ENCODE measurements around the gene ACY1. TPM values are rescaled to one million over a fixed set of nuclear protein-coding genes. Genes with fewer than 3 reads are reported as not detected.

The ACY1 gene
- total and polyA plus RNA-seq, 2 of the 13 experiments (the other 11 are each of a cell fraction or from before 2014, with no cell fraction given), result 113 to 162 TPM

DNA sequence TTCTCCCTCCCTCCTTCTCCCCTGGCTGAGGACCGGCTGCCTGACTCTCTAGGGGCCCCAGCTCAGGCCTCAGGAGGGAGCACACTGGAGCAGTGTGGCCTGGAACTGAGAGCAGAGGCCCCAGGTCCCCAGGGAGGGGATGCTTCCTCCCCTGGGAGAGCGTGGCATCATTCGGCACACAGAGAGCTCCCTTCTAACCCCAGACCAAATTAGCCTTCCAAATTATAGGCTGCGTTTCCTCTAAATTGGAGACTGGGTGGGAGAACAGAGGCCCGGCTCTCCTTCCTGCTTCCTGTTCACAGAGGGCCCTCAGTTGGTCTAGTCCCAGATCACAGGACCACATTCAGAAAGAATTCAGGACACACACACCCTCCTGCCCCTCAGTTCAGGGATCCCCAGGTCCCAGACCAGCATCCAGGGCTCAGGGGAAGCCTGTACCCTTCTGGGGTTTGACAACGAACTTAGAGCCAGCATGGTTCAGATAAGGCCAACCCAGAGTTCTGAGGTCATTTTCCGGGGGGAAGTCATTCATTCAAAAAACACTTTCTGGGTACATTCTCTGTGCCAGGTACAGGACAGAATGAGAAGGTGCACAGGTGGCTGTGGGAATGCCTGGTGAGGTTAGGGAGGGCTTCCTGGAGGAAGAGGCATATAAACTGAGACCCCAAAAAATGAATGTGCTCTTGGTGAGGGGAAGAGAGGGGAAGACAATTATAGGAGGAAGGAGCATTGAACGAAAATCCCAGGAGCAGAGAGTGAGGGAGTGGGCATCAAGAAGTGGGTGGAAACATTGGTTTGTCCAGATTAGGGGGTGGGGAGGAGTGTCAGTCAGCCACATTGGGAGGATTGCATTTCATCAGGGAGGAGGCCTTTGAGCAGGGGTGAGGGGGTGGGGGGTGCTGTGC lies 40.8 kb downstream of the ACY1 start (continued):
- TF ChIP-seq, protein P1, sequence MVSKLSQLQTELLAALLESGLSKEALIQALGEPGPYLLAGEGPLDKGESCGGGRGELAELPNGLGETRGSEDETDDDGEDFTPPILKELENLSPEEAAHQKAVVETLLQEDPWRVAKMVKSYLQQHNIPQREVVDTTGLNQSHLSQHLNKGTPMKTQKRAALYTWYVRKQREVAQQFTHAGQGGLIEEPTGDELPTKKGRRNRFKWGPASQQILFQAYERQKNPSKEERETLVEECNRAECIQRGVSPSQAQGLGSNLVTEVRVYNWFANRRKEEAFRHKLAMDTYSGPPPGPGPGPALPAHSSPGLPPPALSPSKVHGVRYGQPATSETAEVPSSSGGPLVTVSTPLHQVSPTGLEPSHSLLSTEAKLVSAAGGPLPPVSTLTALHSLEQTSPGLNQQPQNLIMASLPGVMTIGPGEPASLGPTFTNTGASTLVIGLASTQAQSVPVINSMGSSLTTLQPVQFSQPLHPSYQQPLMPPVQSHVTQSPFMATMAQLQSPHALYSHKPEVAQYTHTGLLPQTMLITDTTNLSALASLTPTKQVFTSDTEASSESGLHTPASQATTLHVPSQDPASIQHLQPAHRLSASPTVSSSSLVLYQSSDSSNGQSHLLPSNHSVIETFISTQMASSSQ (IDR thresholded peaks at IDR 0.05; ENCODE audit: low read depth), result no peak
- TF ChIP-seq, protein P1 (CRISPR knock-in tag; IDR thresholded peaks at IDR 0.05; ENCODE audit: borderline replicate concordance), result no peak
- TF ChIP-seq RARA (CRISPR knock-in tag; IDR thresholded peaks at IDR 0.05), result no peak
- no peak for TF ChIP-seq POLR2AphosphoS5 (IDR thresholded peaks at IDR 0.05; ENCODE audit: low read depth, low read length)

DNA sequence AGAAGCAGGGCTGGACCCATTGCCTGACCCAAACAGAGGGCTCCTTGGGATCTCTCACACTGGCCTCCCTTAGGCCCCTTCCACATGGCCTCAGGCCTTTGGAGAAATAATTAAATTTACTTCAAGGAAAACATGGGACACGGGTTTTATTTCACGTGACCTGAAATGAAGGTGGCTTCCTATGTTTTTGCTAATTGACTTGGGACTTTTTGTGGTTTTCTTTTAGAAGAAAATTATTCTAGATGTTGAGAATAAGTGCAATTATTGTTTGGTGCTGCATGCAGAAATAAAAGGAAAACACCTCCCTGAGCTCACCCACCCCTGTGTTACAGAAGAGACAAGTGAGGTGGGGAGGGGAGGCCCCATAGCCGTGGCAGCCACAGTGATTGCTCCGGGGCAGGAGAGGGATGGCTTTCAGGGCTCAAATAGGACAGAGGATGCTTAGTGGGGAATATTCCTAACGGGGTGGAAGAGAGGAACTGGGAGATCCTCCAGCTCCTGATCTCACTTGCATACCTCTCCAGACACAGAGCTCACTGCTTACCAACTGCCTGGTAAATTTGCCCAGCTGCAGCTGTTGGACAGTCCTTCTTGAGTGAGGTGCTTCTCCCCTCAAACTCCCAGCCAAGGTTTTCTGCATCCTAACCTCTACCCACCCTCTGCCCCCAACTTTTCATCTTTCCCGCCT lies 41.6 kb downstream of the ACY1 start:
- Histone ChIP-seq H3K79me2 (ENCODE audit: insufficient read depth, low read length) (no peaks in the 10 kb centered on the region), H4K20me1 (ENCODE audit: insufficient read depth, low read length) (no peaks in the 10 kb centered on the region), H3K4me1 (ENCODE audit: insufficient read depth, low read length) (peaks cover 52% of the 10 kb centered on the region), H3K4me3 (replicated peaks in 1 of 3; ENCODE audit: insufficient read depth in 1 of 3, low read depth in 2 of 3, low read length in 3 of 3) (no peak overlapping the region), H2AFZ (ENCODE audit: low read length) (no peak overlapping the region), H3K36me3 (replicated peaks in 1 of 2; ENCODE audit: control insufficient read depth in 1 of 2, insufficient read depth in 2 of 2, low read length in 2 of 2) (no peaks in the 10 kb centered on the region), H3K27ac (ENCODE audit: extremely low read length, insufficient read depth, low read length) (no peak overlapping the region), H3K4me2 (ENCODE audit: low read depth, low read length) (no peak overlapping the region), H3K9ac (ENCODE audit: insufficient read depth, low read depth, low read length) (no peak overlapping the region), H3K9me3 (ENCODE audit: low read length) (no peaks in the 10 kb centered on the region), H3K27me3 (ENCODE audit: control insufficient read depth in 1 of 2, insufficient read depth in 2 of 2, low read length in 2 of 2) (peaks cover 1 to 42% of the 10 kb centered on the region in 2 experiments; a peak in 4 of 5 replicates)
- no TSS peak for BruUV-seq (replicated peaks)
- ChIA-PET POLR2A (no interaction called here), CTCF (ENCODE audit: low intra/inter-chr PET ratio, low total read pairs) (no interaction called here)
- no peak for FAIRE-seq
- no peak for ATAC-seq
- 44% methylated on average over 6 of the region's 6 CpGs for WGBS (ENCODE audit: low lambda C conversion rate)
- DNase-seq (ENCODE audit: low spot score), result no peak
- TF ChIP-seq SMARCC2 (IDR thresholded peaks at IDR 0.05), result no peak
- TF ChIP-seq ZNF136 (CRISPR knock-in tag; IDR thresholded peaks at IDR 0.05; ENCODE audit: low read depth), result no peak
- TF ChIP-seq NFE2 (CRISPR knock-in tag; IDR thresholded peaks at IDR 0.05), result no peak
- no peak for TF ChIP-seq ZFP36L1 (CRISPR knock-in tag; IDR thresholded peaks at IDR 0.05)
- no peak for TF ChIP-seq NAIF1 (CRISPR knock-in tag; IDR thresholded peaks at IDR 0.05; ENCODE audit: borderline replicate concordance)
- no peak for TF ChIP-seq SMARCE1 (IDR thresholded peaks at IDR 0.05; ENCODE audit: borderline replicate concordance)
- TF ChIP-seq ZFY (CRISPR knock-in tag; IDR thresholded peaks at IDR 0.05), result no peak
- TF ChIP-seq ZSCAN29 (CRISPR knock-in tag; conservative IDR thresholded peaks at IDR 0.05), result no peak
- TF ChIP-seq, protein P2, sequence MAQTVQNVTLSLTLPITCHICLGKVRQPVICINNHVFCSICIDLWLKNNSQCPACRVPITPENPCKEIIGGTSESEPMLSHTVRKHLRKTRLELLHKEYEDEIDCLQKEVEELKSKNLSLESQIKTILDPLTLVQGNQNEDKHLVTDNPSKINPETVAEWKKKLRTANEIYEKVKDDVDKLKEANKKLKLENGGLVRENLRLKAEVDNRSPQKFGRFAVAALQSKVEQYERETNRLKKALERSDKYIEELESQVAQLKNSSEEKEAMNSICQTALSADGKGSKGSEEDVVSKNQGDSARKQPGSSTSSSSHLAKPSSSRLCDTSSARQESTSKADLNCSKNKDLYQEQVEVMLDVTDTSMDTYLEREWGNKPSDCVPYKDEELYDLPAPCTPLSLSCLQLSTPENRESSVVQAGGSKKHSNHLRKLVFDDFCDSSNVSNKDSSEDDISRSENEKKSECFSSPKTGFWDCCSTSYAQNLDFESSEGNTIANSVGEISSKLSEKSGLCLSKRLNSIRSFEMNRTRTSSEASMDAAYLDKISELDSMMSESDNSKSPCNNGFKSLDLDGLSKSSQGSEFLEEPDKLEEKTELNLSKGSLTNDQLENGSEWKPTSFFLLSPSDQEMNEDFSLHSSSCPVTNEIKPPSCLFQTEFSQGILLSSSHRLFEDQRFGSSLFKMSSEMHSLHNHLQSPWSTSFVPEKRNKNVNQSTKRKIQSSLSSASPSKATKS (CRISPR knock-in tag; IDR thresholded peaks at IDR 0.05), result no peak
- no peak for TF ChIP-seq ATM (IDR thresholded peaks at IDR 0.05; ENCODE audit: borderline replicate concordance)
- intact Hi-C loops (cut with micrococcal nuclease; ENCODE audit: unreplicated experiment) (no loop called here), in situ Hi-C loops (cut with HindIII; ENCODE audit: extremely low pct_ligation_motif_present, low pct_unique_long_range_greater_than_20kb) (no loop called here)

All from HepG2 (cell line).